HG03196 (cell line): Measurements from ENCODE around the gene DUSP28.

Source experiments
- ATAC-seq: cut with Tn5 transposase; IDR thresholded peaks from one replicate; pipeline ENCODE4 v1.9.1; 2021; ENCODE audit not compliant: unreplicated experiment

DUSP28 gene

GRCh38 chr2:240572141-240573031 lies 12.2 kb downstream of the DUSP28 start:
- no peak for ATAC-seq

GRCh38 chr2:240573071-240573515 lies 12.9 kb downstream of the DUSP28 start:
- ATAC-seq, result no peak

GRCh38 chr2:240573516-240574385 lies 13.6 kb downstream of the DUSP28 start:
- no peak for ATAC-seq

GRCh38 chr2:240574386-240575100 lies 14.4 kb downstream of the DUSP28 start:
- ATAC-seq, result no peak

- ATAC-seq, result no peak
Observed at GRCh38 chr2:240575101-240575965, 15.2 kb downstream of the DUSP28 start.

GRCh38 chr2:240576036-240576435 lies 15.9 kb downstream of the DUSP28 start:
- ATAC-seq, result no peak

GRCh38 chr2:240576436-240577205 lies 16.5 kb downstream of the DUSP28 start:
- ATAC-seq, result no peak

- no peak for ATAC-seq
Observed at GRCh38 chr2:240577281-240578109, 17.3 kb downstream of the DUSP28 start.

GRCh38 chr2:240578110-240578450 lies 17.9 kb downstream of the DUSP28 start:
- no peak for ATAC-seq

- no peak for ATAC-seq
Observed at GRCh38 chr2:240578488-240578887, 18.3 kb downstream of the DUSP28 start.

GRCh38 chr2:240579071-240579762 lies 19.1 kb downstream of the DUSP28 start:
- ATAC-seq, result no peak

- ATAC-seq, result no peak
Observed at GRCh38 chr2:240579771-240580614, 19.8 kb downstream of the DUSP28 start.

GRCh38 chr2:240581811-240582210 lies 21.7 kb downstream of the DUSP28 start:
- ATAC-seq, result no peak

- no peak for ATAC-seq
Observed at GRCh38 chr2:240582781-240583180, 22.6 kb downstream of the DUSP28 start.

GRCh38 chr2:240583774-240584173 lies 23.6 kb downstream of the DUSP28 start:
- no peak for ATAC-seq

GRCh38 chr2:240584486-240585031 lies 24.4 kb downstream of the DUSP28 start:
- peak; percentile 57 for ATAC-seq

GRCh38 chr2:240585101-240585500 lies 24.9 kb downstream of the DUSP28 start:
- ATAC-seq, result peak; percentile 25
